ENCODE data around the gene TRPM1.

The TRPM1 gene

DNA sequence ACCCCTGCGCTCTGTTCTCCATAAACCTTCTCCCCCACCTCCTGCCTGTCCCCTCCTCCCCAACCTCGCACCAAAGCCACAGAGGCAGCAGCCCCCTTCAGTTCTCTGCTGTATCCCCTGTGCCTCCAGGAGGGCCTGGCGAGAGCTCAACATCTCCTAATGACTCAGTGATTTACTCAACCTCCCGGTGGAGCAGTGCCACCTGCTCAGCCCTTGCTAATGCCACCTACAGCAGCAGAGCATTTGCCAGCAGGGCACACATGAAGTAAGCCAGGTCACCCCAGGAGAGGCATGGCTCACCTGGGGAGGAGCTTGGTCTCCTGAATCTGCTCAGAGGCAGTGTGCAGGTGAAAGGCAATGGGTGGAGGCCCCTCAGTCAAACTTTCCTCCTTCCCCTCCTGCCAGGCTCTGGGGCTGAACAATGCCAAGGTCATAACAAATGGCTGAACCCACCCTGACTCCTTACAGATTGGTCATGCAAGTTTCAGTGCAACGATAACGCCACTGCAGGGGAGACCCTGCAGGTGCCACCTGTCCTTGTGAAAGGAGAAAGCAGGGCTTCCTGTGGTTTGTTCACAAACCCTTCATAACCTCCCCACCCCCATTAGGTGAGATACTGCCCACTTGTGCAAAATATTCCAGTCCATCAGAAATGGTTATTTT is 19.8 kb downstream of the TRPM1 start:
- DNase-seq, result no peak

DNA sequence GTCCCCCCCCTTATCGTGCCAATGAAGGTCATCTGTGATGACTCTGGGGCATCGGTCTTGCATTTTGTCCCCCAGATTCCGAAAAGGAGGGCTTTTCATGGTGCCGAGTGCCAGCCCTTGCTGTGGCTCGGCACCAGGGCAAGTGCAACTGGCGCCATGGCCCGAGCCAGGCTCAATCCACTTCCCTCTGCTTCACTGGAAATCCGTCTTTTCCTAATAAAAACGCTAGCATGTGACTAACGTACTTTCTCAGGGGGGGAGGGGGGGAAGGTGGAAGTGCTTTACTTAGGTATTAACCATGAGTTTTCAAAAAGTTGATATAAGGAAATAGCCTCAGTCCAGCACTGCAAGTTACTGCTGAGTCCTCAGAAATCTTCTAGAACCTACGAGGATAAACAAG is 20.5 kb downstream of the TRPM1 start:
- no peak for DNase-seq

DNA sequence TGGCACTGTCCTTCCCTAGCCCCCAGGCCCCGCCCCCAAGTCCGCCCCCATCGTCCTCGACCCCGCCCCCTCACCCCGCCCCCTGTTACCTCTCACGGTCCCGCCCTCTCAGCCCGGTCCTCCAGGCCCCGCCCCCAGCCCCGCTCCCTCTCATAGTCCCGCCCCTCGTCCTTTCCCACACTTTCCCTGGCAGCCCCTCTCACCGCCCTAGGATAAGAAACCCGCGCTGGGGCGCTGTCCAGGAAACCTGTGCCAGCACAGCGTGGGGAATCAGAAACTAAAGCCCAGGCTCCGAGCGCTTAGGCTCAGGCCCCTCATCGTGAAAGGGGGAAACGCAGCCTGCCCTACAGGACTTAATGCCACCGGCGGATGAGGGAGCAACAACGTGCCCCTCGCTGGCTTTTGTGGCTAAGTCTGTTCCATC is 20.9 kb downstream of the TRPM1 start:
- peak; percentile 11 for DNase-seq

DNA sequence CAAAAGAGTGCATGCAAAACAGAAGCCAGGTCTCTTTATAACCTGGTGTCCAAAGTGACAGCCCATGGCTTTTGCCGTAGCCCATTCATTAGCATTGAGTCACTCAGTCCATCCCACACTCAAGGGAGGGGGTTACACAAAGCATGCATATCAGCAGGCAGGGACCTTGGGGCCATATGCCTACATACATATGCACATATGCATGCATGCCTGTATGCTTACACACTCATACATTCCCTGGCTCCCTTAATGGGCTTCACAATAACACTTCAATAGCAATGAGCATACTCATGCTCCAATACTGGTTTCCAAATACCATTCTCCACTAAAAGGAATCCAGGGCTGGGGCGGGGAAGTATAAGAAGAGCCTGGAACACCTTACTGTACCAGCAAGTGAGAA is 22.0 kb downstream of the TRPM1 start:
- no peak for DNase-seq

DNA sequence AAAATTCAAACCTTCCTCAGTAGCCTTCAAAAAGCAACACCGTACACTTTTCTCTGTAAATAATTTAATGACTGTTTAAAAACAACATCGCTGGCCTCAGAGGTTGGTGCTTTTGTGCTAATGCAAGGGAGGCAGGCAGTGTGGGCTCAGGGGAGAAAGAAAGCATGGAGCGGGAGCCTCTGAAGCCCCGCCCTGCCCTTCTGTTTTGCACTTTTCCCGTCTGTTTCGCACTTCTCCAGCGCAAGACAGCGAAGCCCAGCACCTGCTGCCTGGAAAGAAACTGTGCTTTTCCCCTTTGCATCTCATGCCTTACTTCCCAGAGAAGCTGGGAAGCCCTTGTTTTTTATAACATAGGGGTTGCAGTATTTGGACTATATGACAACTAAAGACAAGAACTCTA is 23.1 kb downstream of the TRPM1 start:
- DNase-seq, result no peak

DNA sequence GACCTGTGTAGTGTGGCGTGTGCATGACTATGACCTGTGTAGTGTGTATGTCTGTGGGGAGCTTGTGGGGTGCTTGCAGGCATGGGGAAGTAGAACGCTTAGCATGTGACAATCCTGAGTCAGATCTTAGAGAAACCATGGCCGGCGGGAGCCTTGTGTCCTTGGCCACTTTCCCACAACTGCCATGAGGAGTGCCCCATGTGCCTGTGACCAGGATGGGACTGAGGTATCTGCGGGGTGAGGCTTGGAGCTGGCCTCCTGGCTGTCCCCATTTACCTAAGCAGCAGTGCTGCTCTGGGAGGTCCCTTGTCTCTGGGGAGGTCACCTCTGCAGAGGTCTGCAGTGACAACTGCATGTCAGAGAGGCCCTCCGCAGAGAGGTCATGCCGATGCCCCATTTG is 23.6 kb downstream of the TRPM1 start:
- DNase-seq, result no peak

DNA sequence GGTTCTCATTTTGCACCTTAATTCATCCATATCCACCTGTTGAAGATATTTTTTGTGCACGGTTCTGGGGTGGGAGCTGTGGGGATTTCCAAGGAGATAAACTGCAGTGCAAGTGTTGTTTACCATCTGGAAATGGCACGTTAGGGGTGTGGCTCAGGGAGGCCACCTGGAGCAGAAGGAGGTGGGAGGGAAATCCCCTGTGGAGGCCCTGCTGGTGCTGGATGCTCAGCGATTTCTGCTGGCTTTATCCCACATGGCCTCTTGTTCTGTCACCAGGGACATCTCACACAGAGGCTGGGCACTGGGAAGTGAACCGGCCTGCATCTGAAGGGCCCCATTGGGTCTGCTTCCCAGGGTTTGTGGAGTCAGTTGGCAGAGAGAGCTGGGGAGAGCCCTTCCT is 24.3 kb downstream of the TRPM1 start:
- no peak for DNase-seq

DNA sequence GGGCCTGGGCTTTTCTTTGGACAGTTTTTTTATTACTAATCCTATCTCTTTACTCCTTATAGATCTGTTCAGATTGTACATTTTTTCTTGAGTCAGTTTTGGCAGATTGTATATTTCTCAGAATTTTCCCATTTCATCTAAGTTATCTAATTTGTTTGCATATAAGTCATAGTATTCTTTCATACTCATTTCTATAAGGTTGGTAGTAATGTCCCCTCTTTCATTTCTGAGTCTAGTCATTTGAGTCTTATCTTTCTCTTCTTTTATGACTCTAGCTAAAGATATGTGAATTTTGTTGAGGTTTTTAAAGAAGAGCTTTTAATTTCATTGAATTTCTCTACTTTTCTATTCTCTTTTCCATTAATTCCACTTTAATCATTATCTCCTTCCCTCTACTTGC is 27.2 kb downstream of the TRPM1 start:
- DNase-seq, result peak; percentile 1

DNA sequence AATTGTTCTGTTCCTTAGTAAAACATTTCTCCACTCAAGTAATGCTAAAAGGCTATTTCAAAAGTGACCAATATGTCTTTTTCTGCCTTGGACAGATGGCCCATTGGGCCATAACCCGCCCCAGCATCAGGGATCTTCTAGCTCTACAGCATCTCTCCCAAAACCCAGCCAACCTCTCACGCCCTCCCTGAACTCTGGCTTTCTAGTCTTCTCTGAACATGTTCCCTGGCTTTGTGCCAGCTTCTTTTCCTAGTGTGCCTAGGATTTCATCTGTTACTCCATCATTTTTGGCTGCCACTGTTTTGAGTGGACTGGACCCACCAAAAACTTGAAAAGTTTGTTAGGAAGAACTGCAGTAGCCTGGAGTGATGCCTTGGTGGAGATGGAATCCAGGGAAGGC is 30.7 kb downstream of the TRPM1 start:
- no peak for DNase-seq

DNA sequence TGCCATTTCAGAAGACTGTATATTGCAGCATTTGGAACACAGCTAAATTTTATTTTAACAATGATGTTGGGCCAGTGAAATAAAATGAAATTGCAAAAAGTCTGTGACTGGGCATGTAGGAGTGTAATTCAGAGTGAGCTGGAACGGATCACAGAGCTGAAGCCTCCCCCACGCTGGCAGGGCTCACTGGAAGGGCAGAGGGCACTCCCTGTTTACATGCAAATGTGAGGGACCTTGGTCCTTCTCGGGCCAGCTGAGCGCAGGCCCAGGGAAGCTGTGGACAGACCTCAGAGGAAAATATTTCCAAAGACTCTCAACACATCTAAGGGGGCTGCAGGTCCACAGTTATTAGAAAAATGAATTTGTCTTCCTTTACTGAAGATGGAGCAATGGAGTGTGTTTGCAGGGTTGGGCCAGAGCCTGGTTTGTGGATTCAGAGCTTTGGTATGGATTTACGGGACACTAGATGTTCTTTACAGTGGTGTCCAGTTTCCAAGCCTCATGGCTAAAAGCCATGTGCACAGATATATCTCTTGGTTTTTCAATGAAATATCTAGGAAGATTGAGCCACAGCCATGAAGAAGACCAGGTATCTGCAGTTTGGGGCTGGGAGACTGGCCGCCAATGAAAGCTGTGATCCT is 32.0 kb downstream of the TRPM1 start:
- DNase-seq, result no peak

DNA sequence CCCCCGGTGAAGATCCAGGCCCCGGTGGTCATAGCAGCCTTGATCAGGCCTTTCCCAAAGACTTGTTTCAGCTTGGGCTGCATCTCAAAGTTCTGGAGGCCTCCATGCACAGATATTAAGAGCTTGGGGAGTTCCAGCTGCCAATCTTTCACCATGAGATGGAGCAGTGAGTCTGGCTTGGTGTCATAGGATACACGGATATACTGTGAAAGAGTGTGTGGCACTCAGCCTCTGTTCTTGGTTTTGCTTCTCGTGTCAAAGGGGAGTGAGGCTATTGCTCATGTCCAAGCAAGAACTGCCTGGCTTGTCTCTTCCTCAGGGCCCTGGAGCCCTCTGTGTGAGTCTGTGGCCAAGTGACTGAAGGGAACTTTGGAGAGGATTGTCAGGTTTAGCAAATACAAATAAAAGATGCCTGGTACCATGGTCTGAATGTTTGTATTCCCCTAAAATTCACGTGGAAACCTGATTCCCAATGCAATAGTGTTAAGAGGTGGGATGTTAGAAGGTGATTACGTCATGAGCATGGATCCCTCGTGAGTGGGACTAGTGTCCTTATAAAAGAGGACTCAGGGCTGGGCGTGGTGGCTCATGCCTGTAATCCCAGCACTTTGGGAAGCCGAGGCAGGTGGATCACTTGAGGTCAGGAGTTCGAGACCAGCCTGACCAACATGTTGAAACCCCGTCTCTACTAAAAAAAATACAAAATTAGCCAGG is 33.5 kb downstream of the TRPM1 start:
- DNase-seq, result no peak

DNA sequence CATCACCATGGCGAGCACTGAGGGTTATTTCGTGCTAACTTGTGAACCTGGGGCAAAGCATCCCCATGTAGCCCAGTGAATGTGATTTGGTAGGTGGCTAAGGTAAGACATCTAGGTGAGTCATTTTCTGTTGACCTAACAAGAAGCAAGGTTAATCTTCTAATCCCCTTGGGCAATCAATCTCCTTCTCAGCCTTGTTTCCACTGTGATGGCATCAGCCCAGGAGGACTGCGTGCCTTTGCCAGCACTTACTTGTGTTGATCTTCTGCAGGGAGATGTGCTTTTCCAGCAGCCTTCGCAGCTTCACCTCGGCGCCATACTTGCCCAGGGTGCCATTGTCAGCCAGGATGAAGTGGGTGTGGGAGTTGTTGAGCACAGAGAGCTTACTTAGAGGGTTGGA is 35.7 kb downstream of the TRPM1 start:
- no peak for DNase-seq

DNA sequence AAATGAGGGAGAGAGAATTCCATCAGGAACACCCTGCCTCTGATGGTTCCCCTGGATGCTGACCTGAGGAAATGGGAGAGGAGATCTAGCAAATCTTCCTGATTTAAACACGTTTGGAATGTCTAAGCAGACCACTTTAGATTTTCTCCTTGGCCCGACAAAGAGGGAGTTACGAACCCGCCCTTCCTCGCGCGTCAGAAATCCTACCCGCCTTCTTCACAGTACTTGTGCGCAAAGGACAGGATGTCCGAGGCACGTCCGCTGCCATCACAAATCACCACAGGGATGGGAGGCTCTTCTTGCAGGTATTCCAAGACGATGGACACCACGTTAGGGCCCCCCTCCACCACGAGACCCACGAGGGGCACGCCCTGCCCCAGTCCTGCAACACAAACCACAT is 38.6 kb downstream of the TRPM1 start:
- no peak for DNase-seq

DNA sequence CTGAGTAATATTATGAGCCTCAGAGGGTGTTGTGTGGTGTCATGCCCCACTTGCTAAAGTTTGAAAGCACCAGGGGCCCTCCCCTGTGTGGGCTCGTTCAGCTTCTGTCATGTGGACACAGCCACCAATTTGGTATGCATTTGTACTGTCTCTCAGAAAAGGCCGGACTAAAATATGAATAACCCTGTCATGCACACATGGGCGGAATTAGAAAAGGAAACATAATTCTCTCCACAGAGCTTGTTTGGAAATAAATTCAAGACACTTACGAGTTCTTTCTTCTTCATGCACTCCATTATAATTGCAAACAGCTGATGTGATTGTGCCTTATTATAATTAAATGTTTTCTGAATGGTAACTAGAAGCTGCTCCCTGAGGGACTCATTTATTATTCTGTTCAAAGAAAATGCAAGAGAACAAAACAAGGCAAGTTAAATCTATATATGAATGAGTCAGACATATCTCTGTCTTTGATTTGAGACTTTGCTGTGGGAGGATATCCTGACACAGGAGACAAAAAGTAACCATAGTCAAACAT is 39.1 kb downstream of the TRPM1 start:
- no peak for DNase-seq

DNA sequence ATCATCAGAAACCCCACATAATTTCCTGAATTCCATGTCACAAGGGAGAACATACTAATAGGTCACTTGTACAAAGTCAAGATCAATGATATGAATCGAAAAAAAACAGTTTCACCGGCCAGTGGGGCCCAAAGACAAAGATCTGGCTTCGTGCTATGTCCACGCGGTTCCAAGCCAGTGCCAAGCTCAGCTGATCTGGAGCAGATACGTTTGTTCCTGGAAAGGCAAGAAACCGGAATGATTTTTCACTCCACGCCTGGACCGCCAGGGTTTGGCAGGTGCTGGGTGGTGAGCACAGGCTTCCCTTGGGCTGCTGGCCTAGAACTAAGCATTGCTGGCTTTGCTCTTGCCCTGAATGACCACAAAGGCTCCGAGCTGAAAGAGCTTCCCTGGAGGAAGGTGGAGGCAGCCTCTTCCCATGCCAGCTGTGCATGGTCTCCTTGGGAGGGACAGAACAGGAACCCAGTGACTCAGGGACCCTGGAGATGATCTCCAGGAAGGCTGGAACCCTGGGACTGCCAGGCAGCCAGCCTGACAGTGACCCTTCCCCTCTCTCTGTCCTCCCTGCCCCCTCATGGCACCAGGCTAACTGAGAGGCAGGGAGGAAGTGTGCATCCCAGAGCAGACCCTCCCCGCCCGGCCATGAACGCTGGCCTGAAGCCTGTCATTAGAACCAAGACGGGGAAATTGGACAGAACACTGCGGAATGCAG is 40.9 kb downstream of the TRPM1 start:
- no peak for DNase-seq

DNA sequence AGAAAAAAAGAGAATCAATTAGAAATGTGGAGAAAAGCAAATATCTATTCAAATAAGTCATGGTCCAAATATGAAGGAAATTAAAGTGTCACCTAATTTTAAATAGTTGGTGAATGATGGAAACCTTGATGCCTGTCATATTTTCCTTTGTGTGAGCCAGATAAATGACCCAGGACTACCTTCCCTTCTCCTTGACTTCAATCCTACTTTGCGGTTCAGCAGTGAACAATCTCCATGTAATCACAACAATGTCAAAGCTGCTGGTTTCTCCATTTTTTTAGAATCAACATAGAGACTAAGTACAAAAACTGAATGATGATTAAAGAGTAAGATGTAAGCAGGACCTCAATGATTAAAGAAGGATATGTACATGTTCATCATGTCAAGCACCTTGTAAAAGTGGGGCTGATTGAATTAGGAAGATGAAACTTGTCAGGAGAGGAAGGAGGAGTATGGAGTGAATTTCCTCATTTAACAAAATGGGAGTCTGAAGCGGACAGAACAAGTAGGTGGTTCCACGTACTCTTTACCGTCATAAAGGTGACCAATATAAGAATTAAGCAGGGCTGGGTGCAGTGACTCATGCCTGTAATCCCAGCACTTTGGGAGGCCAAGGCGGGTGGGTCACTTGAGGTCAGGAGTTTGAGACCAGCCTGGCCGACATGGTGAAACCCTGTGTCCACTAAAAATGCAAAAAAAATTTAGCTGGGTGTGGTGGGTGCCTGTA is 43.1 kb downstream of the TRPM1 start:
- no peak for DNase-seq

DNA sequence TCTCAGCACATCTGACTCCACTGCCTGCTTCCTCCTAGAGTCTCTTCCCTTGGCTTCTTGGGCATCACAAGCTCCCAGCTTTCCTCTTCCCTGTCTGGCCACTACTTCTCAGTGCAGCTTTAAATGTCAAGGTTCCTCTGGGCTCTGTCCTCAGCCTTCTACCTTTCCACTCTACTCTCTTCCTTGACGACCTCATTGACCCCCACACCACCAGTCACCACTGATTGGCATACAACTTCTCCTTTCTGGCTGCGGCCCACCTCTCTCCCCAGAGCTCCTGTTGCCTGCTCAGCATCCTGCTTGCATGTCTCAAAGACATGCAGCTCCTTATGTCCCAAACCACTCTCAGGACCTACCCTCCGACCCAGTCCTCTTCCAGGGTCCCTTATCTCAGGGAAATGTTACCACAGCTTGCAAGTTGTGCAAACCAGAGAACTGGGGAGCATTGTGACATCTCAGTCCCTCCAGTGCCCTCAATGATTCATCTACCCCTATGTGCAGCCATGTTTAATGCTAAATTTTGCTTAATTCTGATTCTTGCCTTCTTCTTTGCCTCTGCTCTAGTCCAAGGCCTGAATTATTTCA is 49.9 kb downstream of the TRPM1 start:
- DNase-seq, result no peak

DNA sequence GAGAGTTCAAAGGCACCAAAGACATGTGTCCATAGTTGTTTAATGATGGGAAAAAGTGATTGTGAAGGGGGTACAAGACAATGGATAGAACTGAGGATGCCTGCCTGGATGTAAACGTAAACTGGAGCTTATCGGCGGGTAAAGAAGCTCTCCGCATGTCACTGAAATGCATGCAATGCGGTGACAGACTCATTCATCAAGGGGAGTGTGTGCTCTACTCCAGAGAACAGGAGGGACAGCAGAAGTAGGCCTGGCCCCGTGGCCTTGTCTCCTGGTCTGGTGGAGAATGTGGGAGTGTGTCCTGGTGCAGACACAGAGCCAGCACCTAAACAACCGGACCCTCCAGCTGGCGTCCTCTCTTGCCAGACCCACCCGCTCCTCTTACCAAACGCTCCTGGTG is 50.6 kb downstream of the TRPM1 start:
- no peak for DNase-seq

DNA sequence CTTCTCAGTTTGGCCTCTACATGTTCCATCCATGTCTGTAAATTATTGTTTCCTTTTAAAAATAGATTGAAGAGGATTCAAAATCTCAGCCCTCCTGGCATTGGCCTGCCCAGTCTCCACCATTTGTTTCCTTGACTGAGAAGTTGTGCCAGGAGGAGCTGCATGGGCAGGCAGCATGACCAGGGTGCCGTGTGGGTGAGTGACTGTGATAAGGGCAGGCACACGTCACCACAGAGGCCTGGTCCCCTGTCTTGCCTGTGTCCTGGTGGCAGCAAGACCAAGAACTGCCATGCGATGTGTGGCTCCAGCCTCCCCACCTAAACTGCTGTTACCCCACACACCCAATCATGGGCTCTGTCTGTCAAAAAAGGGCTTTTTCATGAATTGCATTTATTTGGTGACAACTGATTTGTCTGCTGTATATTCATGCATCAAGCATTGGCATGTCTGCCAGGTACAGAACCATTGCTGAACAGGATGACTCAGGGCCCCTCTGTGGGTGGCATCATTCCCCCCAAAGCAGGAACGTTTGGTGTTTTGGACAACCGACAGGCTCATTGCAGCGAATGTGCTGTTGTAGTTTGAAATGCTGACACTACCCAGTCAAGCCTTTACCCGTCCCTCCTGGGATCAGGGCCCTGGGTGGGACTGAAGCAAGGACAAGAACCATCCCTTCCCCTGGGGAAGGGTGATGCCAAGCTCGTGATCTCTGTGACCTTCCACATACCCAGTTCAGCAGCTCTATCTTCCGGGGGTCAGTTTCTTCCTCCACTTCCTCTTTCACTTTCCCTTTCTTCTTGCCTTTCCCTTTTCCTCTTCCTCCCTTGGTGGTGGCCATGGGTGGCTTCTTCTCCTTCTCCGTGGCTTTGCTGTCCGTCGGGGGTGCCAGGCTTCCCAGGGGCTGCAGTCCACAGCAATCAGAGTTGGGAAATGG is 51.6 kb downstream of the TRPM1 start:
- DNase-seq, result no peak

DNA sequence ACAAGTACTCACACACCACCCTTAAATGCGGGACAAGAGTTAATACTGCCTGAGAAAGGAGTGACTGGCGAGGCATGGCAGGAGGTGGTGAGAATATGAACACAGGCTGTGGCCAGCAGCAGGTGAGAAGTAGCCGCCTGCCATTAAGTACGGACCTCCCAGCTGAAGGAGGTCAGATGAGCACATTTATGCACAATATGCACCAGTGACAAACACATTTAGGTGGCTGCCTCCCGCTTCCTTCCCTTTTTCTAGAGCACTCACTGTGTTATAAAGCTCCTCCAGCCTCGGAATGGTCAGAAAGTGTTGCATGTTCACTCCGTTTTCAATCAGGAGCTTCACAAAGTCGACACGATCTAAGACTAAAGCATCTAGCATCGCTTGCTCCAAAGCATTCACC is 52.4 kb downstream of the TRPM1 start:
- no peak for DNase-seq

DNA sequence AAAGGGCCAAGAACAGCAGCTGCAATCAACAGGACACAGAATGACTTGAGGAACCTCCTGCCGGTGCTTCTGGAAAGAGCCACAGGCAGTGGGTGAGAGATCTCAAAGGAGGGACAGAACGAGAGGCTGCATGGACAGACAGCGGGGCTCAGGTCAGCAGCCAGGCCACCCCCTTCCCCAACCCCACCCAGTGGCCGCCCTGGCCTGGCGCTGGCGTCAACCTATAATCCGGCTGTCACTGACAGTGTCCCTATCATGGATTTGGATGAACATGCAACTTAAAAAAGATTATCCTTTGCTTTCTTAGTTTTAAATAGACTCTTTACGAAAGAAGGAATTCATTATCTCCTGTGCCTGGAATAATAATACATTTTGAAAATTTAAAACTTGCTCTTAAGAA is 54.1 kb downstream of the TRPM1 start:
- DNase-seq, result no peak

Data from activated CD4-positive, alpha-beta T cell treated with anti-CD3 and anti-CD28 coated beads, Interleukin-2, amount 50 U/mL, for 16 hours (primary cell).